MM.1S (cell line): ENCODE measurements around the gene SAMMSON.

ENCODE experiments used
- DNase-seq: peaks from one replicate; pipeline ENCODE4 v3.0.0-alpha.2; 2015
- H2AFZ ChIP-seq: fragments of 300-600 bp; sonication (generic); 2 replicates; pipeline ENCODE4 v1.6.0; 2016; ENCODE audit warnings: antibody characterized with exemption, low read length
- H3F3A ChIP-seq: fragments of 300-600 bp; sonication (generic); 2 replicates; pipeline ENCODE4 v1.6.1; 2016; ENCODE audit warnings: mild to moderate bottlenecking, antibody characterized with exemption, low read length, moderate library complexity, mixed read lengths; ENCODE audit not compliant: insufficient read depth
- H3K27ac ChIP-seq: fragments of 300-600 bp; sonication (generic); 2 replicates; pipeline ENCODE4 v1.5.1; 2016; ENCODE audit warnings: mild to moderate bottlenecking, low read length
- H3K27me3 ChIP-seq: fragments of 300-600 bp; sonication (generic); replicated peaks from 2 replicates; pipeline ENCODE4 v1.6.0; 2016; ENCODE audit warnings: low read length; ENCODE audit not compliant: insufficient read depth
- H3K36me3 ChIP-seq: fragments of 300-600 bp; sonication (generic); replicated peaks from 2 replicates; pipeline ENCODE4 v1.6.1; 2016; ENCODE audit warnings: mild to moderate bottlenecking, low read length, mixed read lengths; ENCODE audit not compliant: insufficient read depth
- H3K4me1 ChIP-seq: fragments of 300-600 bp; sonication (generic); 2 replicates; pipeline ENCODE4 v1.6.1; 2016; ENCODE audit warnings: low read length, mixed read lengths
- H3K4me2 ChIP-seq: fragments of 300-600 bp; sonication (generic); 2 replicates; pipeline ENCODE4 v1.6.0; 2016; ENCODE audit warnings: low read depth, low read length
- H3K4me3 ChIP-seq: fragments of 300-600 bp; sonication (generic); 2 replicates; pipeline ENCODE4 v1.5.1; 2016; ENCODE audit warnings: low read length, mixed read lengths
- H3K79me2 ChIP-seq: fragments of 300-600 bp; sonication (generic); 2 replicates; pipeline ENCODE4 v1.6.1; 2016; ENCODE audit warnings: mixed run types, low read length, mixed read lengths
- H3K9ac ChIP-seq: fragments of 300-600 bp; sonication (generic); 2 replicates; pipeline ENCODE4 v1.6.1; 2016; ENCODE audit warnings: low read length, mixed read lengths
- H3K9me2 ChIP-seq: fragments of 300-600 bp; sonication (generic); replicated peaks from 2 replicates; pipeline ENCODE4 v1.6.1; 2016; ENCODE audit warnings: mild to moderate bottlenecking, low read length, mixed read lengths; ENCODE audit not compliant: insufficient read depth
- H3K9me3 ChIP-seq: fragments of 300-600 bp; sonication (generic); replicated peaks from 2 replicates; pipeline ENCODE4 v1.6.1; 2016; ENCODE audit warnings: mild to moderate bottlenecking, low read length, mixed read lengths; ENCODE audit not compliant: insufficient read depth
- H4K20me1 ChIP-seq: fragments of 300-600 bp; sonication (generic); 2 replicates; pipeline ENCODE4 v1.6.1; 2016; ENCODE audit warnings: mild to moderate bottlenecking, low read length, moderate library complexity, mixed read lengths; ENCODE audit not compliant: insufficient read depth
- EZH2 ChIP-seq: fragments of 300-600 bp; sonication (generic); optimal IDR thresholded peaks from 2 replicates; pipeline ENCODE3; 2017; ENCODE audit warnings: low read depth, mild to moderate bottlenecking, antibody characterized with exemption, low read length, mixed read lengths
- EZH2phosphoT487 ChIP-seq: fragments of 300-600 bp; sonication (generic); IDR thresholded peaks from 2 replicates; pipeline ENCODE4 v1.6.1; 2018; ENCODE audit warnings: antibody characterized with exemption, low read length
- TF ChIP-seq, protein P1 (sequence below): fragments of 300-600 bp; sonication (generic); IDR thresholded peaks from 2 replicates; pipeline ENCODE4 v1.5.1; 2016; ENCODE audit warnings: antibody characterized with exemption, low read length, mixed read lengths

The SAMMSON gene

DNA sequence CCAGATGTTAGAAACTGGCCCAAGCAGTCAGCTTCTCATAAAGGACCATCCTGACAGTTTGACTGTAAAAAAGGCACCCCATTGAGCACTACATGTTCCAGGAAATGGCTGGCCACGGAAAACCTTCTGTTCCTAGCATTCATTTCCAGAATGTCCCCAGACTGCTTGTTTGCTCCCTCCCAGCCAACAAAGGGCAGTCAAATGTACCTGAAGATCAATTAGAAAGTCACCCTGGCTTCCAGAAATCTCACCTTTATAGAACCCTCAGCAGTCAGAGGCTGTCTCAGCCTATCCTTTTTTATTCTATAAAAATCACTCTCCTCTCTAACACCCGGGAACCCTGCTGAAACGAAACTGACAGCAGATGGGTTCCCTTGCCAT, 784 bp upstream of the SAMMSON start:
- no peaks in the 10 kb centered on the region for H3K9me3 ChIP-seq
- H3K4me1 ChIP-seq: no peaks in the 10 kb centered on the region
- no peaks in the 10 kb centered on the region for H3K79me2 ChIP-seq
- no peak overlapping the region for H3K9ac ChIP-seq
- H3F3A ChIP-seq: no peaks in the 10 kb centered on the region
- H3K36me3 ChIP-seq: no peaks in the 10 kb centered on the region
- no peak overlapping the region for H3K4me2 ChIP-seq
- H3K27me3 ChIP-seq: no peaks in the 10 kb centered on the region
- no peak overlapping the region for H3K27ac ChIP-seq
- H2AFZ ChIP-seq: no peak overlapping the region
- H3K9me2 ChIP-seq: no peaks in the 10 kb centered on the region
- H4K20me1 ChIP-seq: no peaks in the 10 kb centered on the region
- TF ChIP-seq EZH2 (no peak), EZH2phosphoT487 (no peak)
- TF ChIP-seq, protein P1, sequence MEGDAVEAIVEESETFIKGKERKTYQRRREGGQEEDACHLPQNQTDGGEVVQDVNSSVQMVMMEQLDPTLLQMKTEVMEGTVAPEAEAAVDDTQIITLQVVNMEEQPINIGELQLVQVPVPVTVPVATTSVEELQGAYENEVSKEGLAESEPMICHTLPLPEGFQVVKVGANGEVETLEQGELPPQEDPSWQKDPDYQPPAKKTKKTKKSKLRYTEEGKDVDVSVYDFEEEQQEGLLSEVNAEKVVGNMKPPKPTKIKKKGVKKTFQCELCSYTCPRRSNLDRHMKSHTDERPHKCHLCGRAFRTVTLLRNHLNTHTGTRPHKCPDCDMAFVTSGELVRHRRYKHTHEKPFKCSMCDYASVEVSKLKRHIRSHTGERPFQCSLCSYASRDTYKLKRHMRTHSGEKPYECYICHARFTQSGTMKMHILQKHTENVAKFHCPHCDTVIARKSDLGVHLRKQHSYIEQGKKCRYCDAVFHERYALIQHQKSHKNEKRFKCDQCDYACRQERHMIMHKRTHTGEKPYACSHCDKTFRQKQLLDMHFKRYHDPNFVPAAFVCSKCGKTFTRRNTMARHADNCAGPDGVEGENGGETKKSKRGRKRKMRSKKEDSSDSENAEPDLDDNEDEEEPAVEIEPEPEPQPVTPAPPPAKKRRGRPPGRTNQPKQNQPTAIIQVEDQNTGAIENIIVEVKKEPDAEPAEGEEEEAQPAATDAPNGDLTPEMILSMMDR: no peak
- DNase-seq: no peak
- H3K4me3 ChIP-seq: no peak overlapping the region

DNA sequence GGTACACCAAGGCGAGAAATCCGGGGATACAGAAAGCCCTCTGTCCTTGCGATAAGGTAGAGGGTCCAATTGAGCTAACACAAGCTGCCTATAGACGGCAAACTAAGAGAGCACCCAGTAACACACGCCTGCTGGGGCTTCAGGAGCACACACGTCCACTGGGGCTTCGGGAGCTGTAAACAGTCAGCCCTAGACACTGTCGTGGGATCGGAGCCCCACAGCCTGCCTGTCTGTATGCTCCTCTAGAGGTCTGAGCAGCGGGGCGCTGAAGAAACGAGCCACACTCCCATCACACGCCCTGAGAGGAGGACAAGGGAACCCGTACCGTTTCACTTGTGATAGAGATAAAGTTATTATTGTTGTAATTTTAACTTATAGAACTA, 486 bp downstream of the SAMMSON start:
- H3K9me2 ChIP-seq: no peaks in the 10 kb centered on the region
- H3K27ac ChIP-seq: no peak overlapping the region
- H2AFZ ChIP-seq: no peak overlapping the region
- no peak overlapping the region for H3K4me2 ChIP-seq
- no peak for DNase-seq
- no peaks in the 10 kb centered on the region for H3K4me1 ChIP-seq
- no peaks in the 10 kb centered on the region for H3K79me2 ChIP-seq
- no peaks in the 10 kb centered on the region for H3K36me3 ChIP-seq
- H3K9ac ChIP-seq: no peak overlapping the region
- no peaks in the 10 kb centered on the region for H3K9me3 ChIP-seq
- TF ChIP-seq EZH2phosphoT487: no peak
- H4K20me1 ChIP-seq: no peaks in the 10 kb centered on the region
- H3K27me3 ChIP-seq: no peaks in the 10 kb centered on the region
- no peak overlapping the region for H3K4me3 ChIP-seq
- H3F3A ChIP-seq: no peaks in the 10 kb centered on the region

DNA sequence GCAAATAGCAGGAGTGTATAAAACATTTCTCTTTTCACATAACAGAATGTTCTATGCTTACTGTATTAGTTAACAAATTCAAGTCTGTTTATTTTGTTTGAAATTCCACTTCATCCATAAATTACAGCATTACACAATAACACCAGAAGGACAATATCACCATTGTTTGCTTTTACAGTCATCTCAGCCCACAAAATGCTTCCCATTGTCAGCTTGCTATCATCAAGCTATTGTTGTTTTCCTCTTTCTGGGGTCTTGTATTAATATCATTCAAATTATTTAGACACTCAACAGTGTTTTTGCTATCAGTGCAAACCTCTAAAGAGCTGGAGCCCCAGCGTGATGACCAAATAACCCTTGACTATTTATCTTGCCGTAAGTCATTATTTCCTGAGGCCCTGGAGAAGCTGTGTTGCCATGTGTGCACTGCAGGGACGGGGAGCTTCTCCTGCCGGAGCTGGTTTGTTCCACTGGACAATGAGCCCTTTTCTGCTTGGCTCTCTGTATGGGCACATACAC, 1.1 kb downstream of the SAMMSON start:
- Histone ChIP-seq H3K36me3 (no peaks in the 10 kb centered on the region), H4K20me1 (no peaks in the 10 kb centered on the region), H3K9me3 (no peaks in the 10 kb centered on the region), H3K9ac (no peak overlapping the region), H3F3A (no peaks in the 10 kb centered on the region), H3K27me3 (no peaks in the 10 kb centered on the region), H3K4me2 (no peak overlapping the region), H3K4me3 (no peak overlapping the region), H2AFZ (no peak overlapping the region), H3K79me2 (no peaks in the 10 kb centered on the region), H3K27ac (no peak overlapping the region), H3K9me2 (no peaks in the 10 kb centered on the region), H3K4me1 (no peaks in the 10 kb centered on the region)
- no peak for DNase-seq
- TF ChIP-seq, protein P1: no peak

GRCh38 chr3:70003119-70003518, 3.6 kb downstream of the SAMMSON start:
- Histone ChIP-seq H3K79me2 (no peaks in the 10 kb centered on the region), H4K20me1 (no peaks in the 10 kb centered on the region), H3K9me3 (no peaks in the 10 kb centered on the region), H2AFZ (no peak overlapping the region), H3K9ac (no peak overlapping the region), H3K4me2 (no peak overlapping the region), H3F3A (no peaks in the 10 kb centered on the region), H3K36me3 (no peaks in the 10 kb centered on the region), H3K27me3 (no peaks in the 10 kb centered on the region), H3K27ac (no peak overlapping the region), H3K9me2 (no peaks in the 10 kb centered on the region), H3K4me1 (no peaks in the 10 kb centered on the region), H3K4me3 (no peak overlapping the region)
- TF ChIP-seq EZH2: no peak
- TF ChIP-seq, protein P1: no peak
- no peak for DNase-seq
